HG02970 (cell line): ENCODE data around the gene SLC6A6.
"Not testable (repeated sequence)": the region's sequence is repeated elsewhere in the genome, so short reads cannot be mapped to it uniquely, and the experiment has no call there.

ENCODE experiments used
- ATAC-seq: cut with Tn5 transposase; IDR thresholded peaks from one replicate; pipeline ENCODE4 v1.9.1; 2021; ENCODE audit warnings: mild to moderate bottlenecking, moderate library complexity, moderate number of reproducible peaks; ENCODE audit not compliant: unreplicated experiment, low FRiP score

The SLC6A6 gene

GRCh38 chr3:14397046-14397445 lies 5.4 kb upstream of the SLC6A6 start:
- no peak for ATAC-seq

- no peak for ATAC-seq
These were observed 4.9 kb upstream of the SLC6A6 start for GRCh38 chr3:14397531-14397930.

- ATAC-seq: no peak
These were observed 4.2 kb upstream of the SLC6A6 start for GRCh38 chr3:14397940-14398796.

- ATAC-seq: no peak
These were observed 3.7 kb upstream of the SLC6A6 start for GRCh38 chr3:14398797-14399106.

GRCh38 chr3:14401692-14402303 lies 608 bp upstream of the SLC6A6 start:
- ATAC-seq: no peak

- no peak for ATAC-seq
These were observed 1.3 kb downstream of the SLC6A6 start for GRCh38 chr3:14403619-14404155.

- ATAC-seq: no peak
These were observed 1.8 kb downstream of the SLC6A6 start for GRCh38 chr3:14404186-14404585.

- no peak for ATAC-seq
These were observed 2.4 kb downstream of the SLC6A6 start for GRCh38 chr3:14404631-14405359.

GRCh38 chr3:14405360-14406238 lies 3.2 kb downstream of the SLC6A6 start:
- ATAC-seq: no peak

- ATAC-seq: no peak
These were observed 3.9 kb downstream of the SLC6A6 start for GRCh38 chr3:14406336-14406735.

GRCh38 chr3:14406766-14407165 lies 4.4 kb downstream of the SLC6A6 start:
- ATAC-seq: no peak

- no peak for ATAC-seq
These were observed 4.8 kb downstream of the SLC6A6 start for GRCh38 chr3:14407203-14407602.

GRCh38 chr3:14409779-14410063 lies 7.3 kb downstream of the SLC6A6 start:
- not testable (repeated sequence) for ATAC-seq

GRCh38 chr3:14410106-14410502 lies 7.7 kb downstream of the SLC6A6 start:
- ATAC-seq: no peak

- ATAC-seq: no peak
These were observed 8.2 kb downstream of the SLC6A6 start for GRCh38 chr3:14410503-14411165.

GRCh38 chr3:14411166-14411526 lies 8.7 kb downstream of the SLC6A6 start:
- no peak for ATAC-seq

- no peak for ATAC-seq
These were observed 9.6 kb downstream of the SLC6A6 start for GRCh38 chr3:14411988-14412387.

- no peak for ATAC-seq
These were observed 10.5 kb downstream of the SLC6A6 start for GRCh38 chr3:14412831-14413380.

GRCh38 chr3:14413381-14414071 lies 11.1 kb downstream of the SLC6A6 start:
- ATAC-seq: no peak
